DMS53 treated with DMSO at 0.1 percent for 48 hours (cell line): ENCODE results near the gene TRIML1.

ENCODE experiments used
- DNase-seq: peaks from one replicate; lab custom pipeline; 2025; ENCODE audit not compliant: unreplicated experiment; lab: John Stamatoyannopoulos, UW

Gene TRIML1, protein sequence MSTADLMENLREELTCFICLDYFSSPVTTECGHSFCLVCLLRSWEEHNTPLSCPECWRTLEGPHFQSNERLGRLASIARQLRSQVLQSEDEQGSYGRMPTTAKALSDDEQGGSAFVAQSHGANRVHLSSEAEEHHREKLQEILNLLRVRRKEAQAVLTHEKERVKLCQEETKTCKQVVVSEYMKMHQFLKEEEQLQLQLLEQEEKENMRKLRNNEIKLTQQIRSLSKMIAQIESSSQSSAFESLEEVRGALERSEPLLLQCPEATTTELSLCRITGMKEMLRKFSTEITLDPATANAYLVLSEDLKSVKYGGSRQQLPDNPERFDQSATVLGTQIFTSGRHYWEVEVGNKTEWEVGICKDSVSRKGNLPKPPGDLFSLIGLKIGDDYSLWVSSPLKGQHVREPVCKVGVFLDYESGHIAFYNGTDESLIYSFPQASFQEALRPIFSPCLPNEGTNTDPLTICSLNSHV

DNA sequence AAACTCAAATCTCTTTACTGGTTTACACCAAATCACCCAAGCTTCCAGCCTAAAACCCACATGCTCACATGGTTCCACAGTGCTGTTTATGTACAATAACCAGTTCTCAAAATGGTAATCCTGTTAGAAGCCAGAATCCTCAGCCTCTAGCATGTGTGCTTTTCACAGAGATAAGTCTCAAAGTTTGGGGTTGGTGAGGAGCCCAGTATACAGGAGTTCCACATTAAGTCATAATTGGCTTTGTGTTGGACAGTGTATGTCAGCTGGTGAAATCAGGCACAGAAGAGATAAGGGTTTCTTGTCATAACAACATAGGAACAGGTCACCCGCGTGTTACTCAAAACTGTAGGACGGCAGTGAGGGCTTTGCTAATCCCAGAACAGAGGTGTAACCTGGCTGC is at the start of gene TRIML1:
Gene TRIML1 (plus strand): TSS at position 301 of the 400 bp plus-strand sequence. CDS start 118 bp downstream, outside the sequence.
- DNase-seq = no peak

DNA sequence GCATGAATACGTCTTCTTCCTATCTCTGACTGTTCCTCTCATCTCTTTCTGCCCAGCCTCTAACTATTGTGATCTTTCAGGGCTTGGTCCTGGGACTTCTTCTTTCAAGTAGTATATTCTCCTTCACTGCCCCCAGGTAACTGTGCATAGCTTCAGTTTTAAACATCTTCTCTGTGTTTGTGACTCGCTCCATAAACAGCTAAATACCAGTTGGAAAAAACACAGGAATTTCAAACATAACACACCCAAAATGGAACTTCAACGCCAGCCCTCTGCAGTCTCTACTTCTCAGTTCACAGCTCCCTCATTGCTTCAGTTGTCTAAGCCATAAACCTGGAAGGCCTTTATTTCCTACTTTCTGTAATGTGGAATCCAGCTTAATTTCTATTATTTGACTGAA is 46.4 kb upstream of the TRIML1 start:
- DNase-seq = no peak

DNA sequence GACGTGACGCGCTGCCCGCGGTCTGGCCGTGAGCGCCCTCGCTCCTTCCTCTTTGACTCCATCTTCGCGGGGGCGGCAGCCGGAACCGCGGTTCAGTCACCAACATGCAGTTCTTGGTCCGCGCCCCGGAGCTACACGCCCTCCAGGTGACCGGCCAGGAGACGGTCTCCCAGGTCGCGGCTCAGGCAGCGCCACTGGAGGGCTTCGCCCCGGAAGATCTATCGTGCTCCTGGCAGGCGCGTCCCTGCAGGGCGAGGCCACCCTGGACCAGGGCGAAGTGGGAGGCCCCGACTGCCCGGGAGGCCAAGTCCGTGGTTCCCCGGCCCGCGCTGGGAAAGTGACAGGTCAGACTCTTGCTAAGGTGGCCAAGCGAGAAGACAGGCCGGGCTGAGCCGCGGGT is 32.8 kb upstream of the TRIML1 start:
- no peak for DNase-seq

DNA sequence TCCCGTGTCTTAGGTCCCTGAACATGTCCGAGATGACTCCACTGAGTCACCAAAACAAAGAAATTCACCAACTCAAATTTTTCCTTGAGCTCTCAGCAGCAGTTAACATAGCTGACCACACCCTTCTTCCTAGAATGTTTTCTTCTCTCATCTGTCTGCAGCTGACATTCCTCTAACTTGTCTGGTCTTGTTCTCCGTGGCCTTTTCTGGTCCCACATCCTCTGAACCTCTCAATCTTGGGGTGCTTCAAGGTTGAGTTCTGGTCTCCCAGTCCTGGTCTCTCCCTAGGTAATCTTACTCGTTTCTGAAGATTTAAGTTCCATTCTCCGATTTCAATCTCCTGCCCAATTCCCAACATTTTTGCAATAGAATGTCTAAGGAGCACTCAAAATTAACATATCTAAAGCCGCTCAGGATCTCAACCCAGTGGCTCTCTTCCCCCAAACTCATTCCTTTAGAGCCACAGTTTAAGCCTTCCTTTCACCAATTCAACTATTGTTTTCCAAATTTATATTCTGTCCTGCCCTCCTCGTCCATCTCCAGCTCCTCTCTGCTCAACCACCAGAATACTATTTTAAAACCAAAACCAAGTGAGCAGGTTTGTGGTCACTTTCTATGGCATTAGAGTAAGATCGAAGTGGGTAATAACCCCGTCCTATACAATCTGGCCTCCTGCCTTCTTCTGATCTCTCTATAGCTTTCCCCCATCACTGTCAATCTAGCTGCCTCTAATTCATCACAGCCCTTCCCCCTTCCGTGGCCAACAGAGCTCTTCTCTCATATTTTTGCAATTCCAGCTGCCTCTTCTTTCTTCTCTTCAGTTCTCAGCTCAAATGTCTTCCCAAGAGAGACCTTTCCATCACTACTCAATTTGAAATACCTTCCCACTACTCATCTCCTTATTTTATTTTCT is 31.1 kb upstream of the TRIML1 start:
- no peak for DNase-seq

DNA sequence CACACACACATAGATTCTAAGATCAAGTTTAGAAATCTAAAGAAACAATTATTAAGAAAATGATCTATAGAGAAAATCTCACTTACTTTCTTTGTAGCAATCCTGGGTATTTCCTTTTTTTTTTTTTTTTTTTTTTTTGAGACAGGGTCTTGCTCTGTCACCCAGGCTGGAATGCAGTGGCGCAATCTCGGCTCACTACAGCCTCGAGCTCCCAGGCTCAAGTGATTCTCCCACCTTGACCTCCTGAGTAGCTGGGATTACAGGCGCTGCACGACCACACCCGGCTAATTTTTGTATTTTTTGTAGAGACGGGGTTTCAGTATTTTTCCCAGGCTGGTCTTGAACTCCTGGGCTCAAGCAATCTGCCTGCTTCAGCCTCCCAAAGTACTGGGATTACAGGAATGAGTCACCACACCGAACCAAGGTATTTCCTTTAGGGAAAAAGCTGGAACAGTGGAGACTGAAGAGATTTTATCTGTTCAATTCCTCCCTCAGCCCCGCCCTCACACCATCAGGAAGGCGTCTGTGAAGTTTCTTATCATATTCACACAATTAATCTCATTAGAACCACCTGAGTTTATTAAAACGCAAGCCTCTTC is 30.0 kb upstream of the TRIML1 start, which contains the start of gene TRIML2:
Gene TRIML2 (minus strand): TSS at position 447 of the 599 bp plus-strand sequence. CDS start 4,235 bp downstream, outside the sequence.
- DNase-seq = no peak

DNA sequence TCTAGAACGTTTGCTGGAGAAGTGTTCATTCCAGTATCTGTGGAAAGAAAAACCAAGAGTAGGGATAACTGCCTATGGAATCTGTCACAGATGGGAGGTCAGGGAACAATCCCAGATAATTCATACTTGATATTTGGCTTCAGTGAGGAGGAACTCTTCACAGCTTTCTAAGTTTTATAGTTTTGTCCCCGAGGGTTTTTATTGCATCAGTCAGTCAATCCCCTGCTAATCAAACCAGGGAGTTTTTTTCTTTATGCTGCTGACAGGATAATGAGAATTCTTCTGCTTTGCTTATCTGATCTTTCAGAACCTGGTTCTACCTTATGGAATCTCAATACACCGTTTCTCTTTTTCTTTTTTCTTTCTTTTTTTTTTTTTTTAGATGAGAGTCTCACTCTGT is 29.2 kb upstream of the TRIML1 start:
- no peak for DNase-seq

DNA sequence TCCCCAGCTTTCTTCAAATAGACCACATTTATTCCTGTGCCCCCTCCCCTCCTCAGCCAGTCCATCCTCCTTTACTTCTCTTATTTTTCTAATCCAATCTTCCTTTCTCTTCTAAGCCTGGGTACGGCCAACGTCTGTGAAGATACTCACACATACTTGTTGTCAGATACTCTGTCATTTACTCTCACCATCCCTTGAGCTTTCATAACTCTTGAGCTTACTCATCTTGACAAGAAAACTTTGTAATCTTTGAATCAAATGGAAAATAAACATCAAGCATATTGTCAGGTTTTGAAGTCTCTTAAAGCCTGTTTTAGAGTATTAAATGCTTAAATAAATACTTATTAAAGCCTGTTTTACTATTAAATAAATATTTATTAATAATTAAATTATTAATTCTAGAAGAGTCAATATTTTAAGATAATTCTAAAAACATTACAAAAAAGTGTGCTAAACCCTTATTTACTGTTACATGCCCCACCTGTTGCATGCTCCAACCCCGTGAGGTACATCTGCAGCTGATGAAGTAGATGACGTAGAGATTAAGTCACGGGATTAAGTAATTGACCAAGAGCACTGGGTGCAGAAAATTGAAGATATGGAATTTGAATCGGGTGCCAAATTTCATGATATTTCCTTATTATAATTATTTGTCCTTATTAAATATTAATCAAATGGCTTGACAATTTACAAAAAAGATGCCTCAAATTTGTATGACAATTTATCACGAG is 28.3 kb upstream of the TRIML1 start:
- no peak for DNase-seq

DNA sequence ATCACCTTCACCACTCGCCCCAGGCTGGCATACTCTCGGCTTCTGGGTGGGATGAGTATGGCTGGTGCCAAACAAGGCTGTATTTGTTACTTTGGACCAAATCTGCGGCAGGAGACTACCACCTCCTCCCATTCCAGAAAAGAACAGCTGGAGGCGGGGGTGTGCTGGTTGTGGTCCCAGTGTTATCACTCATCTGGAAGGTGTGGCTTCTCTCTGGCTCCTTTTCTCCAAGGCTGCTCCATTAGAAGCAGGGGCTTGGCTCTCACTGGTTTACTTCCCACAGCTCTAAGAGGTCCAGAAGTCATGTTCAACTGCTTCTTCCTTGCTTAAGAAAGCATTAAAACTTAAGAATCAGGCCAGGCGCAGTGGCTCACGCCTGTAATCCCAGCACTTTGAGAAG is 27.3 kb upstream of the TRIML1 start:
- DNase-seq = no peak

DNA sequence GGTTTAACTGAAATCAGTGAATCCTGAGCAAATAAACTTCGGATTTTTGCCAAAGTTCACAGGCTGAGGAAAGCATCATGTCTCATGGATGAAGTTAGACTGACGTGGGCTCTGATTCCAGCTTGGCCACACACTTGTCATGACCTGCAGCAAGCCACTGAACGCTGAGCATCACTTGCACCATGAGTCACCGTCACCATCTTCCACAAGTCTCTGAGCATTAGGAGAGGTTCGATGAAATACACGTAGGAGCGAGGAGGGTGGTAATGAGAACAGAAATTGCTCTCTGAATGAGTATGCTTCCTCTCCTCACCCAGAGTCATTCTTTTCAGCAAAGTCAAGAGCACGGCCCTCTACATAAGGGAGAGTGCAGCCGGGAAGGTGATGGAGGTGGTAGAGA is 26.1 kb upstream of the TRIML1 start:
- DNase-seq = no peak

DNA sequence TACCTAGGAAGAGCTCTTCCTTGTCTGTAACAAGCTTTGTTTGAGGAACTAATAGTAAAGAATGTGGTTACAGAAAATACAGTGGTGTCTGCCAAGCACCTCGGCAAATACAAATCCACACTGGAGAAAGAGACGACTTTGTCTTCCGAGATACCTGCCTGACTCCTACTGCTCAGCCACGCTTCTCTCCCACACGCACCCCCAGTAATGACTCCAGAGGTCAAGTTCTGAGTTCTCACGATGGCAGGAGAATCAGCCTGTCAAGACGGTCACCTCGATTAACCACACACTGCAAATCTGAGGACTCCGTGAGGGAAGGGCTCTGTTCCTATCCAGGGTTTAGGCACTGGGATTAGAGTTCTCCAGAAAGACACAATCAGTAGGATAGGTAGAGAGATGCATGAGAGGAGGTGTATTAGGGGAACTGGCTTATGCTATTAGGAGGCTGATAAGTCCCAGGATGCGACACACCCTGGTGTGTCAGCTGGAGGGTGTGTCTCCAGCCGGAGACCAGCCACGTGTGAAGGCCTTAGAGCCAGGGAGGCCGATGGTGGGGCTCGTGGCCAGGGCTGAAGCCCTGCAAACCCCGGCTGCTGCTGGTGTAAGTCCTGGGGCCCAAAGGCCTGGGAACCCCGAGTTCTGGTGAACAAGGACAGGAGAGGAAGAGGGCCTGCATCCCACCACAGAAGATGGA is 21.5 kb upstream of the TRIML1 start:
- no peak for DNase-seq

DNA sequence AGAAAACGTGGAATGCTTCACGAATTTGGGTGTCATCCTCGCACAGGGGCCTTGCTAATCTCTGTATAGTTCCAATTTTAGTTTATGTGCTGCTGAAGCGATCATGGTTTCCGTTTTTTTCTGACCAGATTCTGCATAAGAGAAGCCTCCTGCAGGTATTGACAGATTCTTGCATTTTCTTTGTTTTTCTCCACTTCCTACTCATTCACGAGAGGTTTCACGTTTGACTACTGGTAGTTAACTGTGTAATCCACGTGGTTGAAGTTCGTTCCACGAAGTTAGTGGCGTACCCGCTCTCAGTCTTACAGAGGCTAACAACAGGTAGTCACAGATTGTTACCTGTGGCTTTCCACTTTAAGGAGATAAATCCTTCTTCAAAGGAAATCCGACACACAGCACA is 17.7 kb upstream of the TRIML1 start:
- no peak for DNase-seq

DNA sequence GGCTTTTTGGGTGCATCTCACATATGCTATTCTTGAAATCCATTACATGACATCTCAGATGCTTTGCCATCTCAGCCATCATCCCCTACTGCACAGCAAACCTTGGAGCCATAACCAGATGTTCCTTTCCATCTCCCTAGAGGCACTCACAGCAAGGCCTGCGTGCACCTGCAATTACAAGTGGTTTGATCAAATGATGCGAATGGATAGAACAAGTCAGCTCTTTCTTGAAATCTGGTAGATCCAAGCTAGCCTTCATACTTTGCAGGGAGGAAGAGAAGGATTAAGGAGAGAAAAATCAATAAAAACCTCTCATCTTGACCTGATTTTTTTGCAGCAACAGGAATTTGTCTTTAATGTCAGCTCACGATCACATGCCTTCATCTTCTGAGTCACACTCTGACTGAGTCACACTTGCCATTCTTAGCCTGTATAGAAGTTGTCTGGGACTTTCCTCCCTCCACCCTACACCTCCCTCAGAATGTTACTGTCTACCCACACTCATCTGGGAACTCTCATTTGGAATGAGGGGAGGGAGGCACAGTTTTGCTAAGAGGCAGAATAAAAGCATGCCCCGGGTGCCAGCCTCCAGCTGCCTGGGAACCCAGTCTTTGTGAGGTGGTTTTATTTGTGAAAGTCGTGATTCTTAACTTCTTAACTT is 11.9 kb upstream of the TRIML1 start:
- no peak for DNase-seq

DNA sequence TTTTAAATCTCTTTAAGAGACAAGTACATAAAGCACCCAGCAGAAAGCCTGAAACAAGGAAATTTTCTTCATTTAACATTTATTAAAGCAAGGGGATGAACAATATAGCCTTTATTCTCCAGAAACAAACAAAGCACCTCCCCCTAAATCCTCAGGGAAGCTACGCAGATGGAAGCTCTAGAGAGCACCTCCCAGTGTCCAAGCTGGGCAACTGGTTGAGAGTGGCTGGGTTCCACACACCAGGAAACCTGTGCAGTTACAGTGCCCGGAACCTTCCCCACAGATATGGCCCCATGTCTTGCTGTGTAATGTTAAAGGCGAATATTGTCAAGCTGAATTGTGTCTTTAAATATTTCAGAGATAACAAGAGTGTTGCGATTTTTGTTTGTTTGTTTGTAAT is 8.9 kb upstream of the TRIML1 start:
- no peak for DNase-seq

DNA sequence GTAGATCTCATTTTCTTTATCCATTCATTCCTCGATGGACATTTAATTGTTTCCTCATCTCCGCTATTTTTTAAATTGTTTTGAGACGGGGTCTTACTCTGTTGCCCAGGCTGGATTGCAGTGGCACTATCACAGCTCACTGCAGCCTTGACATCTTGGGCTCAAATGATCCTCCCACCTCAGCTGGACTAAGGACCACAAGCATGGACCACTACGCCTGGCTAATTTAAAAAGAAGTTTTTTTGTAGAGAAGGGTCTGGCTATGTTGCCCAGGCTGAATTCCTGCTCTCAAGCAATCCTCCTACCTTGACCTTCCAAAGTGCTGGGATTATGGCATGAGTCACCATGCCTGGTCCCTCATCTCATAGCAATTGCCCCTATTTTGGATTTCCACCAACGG is 7.0 kb upstream of the TRIML1 start:
- no peak for DNase-seq

DNA sequence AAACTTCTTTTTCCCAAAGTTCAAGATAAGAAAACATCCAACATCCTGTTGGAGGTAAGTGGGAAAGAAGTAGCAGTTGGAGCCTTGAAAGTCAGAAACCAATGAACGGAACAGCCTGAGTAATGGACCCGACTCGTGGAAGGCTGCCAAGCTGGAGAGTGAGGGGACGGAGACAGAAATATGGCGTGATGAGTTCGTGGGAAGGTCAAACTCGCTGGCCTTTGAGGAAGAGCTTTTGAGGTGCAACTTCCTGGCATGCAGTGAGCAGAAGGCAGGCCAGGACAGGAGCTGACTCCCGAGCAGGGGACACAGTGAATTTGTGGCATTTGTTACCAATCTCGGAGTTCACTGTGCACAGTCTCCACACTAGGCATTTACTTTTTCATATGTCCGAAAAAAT is 1.0 kb upstream of the TRIML1 start:
- no peak for DNase-seq

DNA sequence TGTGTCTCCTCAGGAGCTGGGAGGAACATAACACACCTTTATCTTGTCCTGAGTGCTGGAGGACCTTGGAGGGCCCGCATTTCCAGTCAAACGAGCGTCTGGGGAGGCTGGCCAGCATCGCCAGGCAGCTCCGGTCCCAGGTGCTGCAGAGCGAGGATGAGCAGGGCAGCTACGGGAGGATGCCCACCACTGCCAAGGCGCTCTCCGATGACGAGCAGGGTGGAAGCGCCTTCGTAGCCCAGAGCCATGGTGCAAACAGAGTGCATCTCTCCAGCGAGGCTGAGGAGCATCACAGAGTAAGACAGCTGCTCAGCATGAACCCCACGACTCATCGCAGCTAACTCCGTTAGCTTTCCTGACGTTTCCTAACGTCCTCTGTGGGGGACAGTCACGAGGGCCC is 430 bp downstream of the TRIML1 start:
- no peak for DNase-seq

DNA sequence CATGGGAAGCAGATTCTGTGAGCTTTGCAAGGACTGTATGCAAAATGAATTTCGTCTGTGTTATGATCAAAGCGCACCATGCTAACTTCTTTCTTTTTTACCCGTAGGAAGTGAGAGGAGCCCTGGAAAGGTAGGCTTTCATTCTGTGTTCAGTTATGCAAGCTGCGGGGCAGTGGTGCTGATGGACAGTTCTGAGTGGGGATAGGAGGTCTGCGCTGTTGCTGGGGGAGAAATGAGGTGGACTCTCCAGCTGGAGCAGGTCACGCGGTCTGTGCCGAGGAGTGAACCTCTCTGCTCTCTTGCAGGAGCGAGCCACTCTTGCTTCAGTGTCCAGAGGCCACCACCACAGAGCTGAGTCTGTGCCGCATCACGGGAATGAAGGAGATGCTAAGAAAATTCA is 4.5 kb downstream of the TRIML1 start:
- DNase-seq = no peak

DNA sequence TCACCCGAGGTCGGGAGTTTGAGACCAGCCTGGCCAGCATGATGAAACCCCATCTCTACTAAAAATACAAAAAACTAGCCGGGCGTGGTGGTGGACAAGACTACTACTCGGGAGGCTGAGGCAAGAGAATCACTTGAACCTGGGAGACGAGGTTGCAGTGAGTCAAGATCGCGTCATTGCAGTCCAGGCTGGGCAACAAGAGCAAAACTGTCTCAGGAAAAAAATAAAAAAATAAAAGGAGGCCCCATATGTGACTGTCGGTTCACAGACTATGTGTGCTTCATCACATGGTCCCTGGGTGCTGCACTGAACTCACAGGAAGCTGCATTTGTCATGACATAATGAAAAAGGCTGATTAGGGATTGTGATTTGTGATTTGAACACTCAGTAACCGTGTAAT is 6.4 kb downstream of the TRIML1 start:
- DNase-seq = no peak

DNA sequence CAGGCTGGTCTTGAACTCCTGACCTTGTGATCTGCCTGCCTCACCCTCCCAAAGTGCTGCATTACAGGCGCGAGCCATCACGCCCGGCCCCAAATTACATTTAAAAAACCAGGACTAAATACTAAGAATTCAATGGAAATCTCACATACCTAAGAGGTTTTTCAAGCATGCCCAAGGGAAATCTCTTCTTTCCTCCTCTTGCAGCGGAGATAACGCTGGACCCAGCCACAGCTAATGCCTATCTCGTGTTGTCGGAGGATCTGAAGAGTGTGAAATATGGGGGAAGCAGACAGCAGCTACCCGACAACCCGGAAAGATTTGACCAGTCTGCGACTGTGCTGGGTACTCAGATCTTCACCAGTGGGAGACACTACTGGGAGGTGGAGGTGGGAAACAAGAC is 7.4 kb downstream of the TRIML1 start:
- no peak for DNase-seq

DNA sequence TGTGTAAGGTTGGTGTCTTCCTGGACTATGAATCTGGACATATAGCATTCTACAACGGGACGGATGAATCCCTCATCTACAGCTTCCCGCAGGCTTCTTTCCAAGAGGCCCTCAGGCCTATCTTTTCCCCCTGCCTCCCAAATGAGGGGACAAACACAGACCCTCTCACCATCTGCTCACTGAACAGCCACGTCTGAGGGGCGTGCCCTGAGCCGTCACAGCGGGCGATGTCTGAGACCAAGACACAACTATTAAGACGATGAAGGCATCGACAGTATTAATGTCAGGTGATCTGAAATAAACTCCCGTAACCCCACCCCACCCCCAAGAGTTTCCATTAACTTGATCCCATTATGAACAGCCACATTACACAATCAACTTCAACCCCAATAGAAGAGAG is 7.9 kb downstream of the TRIML1 start:
- DNase-seq = no peak
